Body of pancreas (tissue), 4 donors: ENCODE measurements around the gene APOBEC3B.

Source experiments
- POLR2A ChIP-seq, 3 donors: fragments of 450-650 bp; IDR thresholded peaks; one replicate each; pipeline ENCODE4 v1.6.1; 2016; ENCODE audit warnings: antibody characterized with exemption in 3 of 3, mild to moderate bottlenecking in 2 of 3
- TF ChIP-seq, protein P1 (sequence below), 7 experiments: fragments of 450-650 bp in 4 of 7; fragments of 200-600 bp in 3 of 7; sonication (generic) in 3 of 7; IDR thresholded peaks; one replicate each; pipeline ENCODE4 v1.5.1; 2016 to 2019; ENCODE audit warnings: antibody characterized with exemption in 7 of 7

DNA sequence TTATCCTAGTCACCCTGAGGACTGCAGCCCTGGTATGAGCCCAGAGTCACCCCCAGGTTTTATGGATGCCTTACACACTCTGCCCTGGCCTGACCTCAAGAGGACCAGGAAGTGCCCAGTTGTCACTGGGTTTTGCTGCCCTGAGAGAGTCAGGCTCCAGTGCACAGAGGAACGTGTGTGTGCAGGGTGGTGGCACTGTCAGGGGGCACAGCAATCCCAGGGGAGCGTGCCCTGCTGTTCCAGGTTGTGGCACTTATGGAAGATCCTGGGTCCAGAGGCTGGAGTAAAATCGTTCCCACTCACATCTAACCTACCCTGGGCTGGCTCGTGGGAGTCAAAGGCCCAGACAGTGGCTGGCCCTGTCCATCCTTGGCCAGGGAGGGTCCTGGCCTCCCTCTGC lies 17.2 kb upstream of the APOBEC3B start:
- TF ChIP-seq, protein P1, sequence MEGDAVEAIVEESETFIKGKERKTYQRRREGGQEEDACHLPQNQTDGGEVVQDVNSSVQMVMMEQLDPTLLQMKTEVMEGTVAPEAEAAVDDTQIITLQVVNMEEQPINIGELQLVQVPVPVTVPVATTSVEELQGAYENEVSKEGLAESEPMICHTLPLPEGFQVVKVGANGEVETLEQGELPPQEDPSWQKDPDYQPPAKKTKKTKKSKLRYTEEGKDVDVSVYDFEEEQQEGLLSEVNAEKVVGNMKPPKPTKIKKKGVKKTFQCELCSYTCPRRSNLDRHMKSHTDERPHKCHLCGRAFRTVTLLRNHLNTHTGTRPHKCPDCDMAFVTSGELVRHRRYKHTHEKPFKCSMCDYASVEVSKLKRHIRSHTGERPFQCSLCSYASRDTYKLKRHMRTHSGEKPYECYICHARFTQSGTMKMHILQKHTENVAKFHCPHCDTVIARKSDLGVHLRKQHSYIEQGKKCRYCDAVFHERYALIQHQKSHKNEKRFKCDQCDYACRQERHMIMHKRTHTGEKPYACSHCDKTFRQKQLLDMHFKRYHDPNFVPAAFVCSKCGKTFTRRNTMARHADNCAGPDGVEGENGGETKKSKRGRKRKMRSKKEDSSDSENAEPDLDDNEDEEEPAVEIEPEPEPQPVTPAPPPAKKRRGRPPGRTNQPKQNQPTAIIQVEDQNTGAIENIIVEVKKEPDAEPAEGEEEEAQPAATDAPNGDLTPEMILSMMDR (IDR thresholded peaks at IDR 0.05) = no peak
- no peak for TF ChIP-seq POLR2A (IDR thresholded peaks at IDR 0.05)
